B cell (primary cell): ENCODE measurements around the gene FADS1. TPM values are rescaled to one million over a fixed set of nuclear protein-coding genes. Genes with fewer than 3 reads are reported as not detected.

Experiments used
- ATAC-seq: fragments of 200-7000 bp; cut with Tn5 transposase; one replicate; pipeline ENCODE4 v1.10.0; 2021; ENCODE audit warnings: low read depth, mild to moderate bottlenecking, moderate number of reproducible peaks, moderate library complexity
- CTCF ChIA-PET: fragments of 350-600 bp; sonication (Branson Sonifier 250); formaldehyde crosslinking; loops from one replicate; lab custom pipeline; 2021; ENCODE audit warnings: antibody characterized with exemption, inconsistent platforms; lab: Charles Lee
- POLR2A ChIA-PET: fragments of 350-600 bp; sonication (Branson Sonifier 250); formaldehyde crosslinking; loops from one replicate; lab custom pipeline; 2021; ENCODE audit warnings: antibody characterized with exemption; lab: Charles Lee
- DNase-seq: peaks from one replicate; pipeline ENCODE4 v3.0.0; 2013
- H2AFZ ChIP-seq: 2 replicates; pipeline ENCODE4 v1.6.1; 2012; ENCODE audit warnings: mild to moderate bottlenecking, low read depth, low read length; ENCODE audit not compliant: insufficient read depth, poor library complexity, severe bottlenecking
- H3K27ac ChIP-seq, 2 donors: 1 replicate in 1 of 2; 2 replicates in 1 of 2; pipeline ENCODE4 v1.5.1; 2012 to 2013; ENCODE audit warnings: low read length in 2 of 2, mild to moderate bottlenecking in 2 of 2, moderate library complexity in 1 of 2
- H3K27me3 ChIP-seq, 4 experiments: fragments of 200-600 bp in 1 of 4; sonication (generic) in 1 of 4; replicated peaks in 1 of 4; 1 replicate in 2 of 4; 2 replicates in 2 of 4; pipeline versions ENCODE4 v1.6.1 to v1.7.0; 2013 to 2016; ENCODE audit warnings: low read length in 3 of 4, mild to moderate bottlenecking in 2 of 4, mixed read lengths in 1 of 4, moderate library complexity in 1 of 4; ENCODE audit not compliant: insufficient read depth in 4 of 4, control insufficient read depth in 3 of 4; ENCODE audit errors: control extremely low read depth in 1 of 4
- H3K36me3 ChIP-seq, 2 experiments: replicated peaks in 1 of 2; 1 replicate in 1 of 2; 2 replicates in 1 of 2; pipeline versions ENCODE4 v1.6.1 to v1.7.1; 2013; ENCODE audit warnings: low read length in 1 of 2; ENCODE audit not compliant: insufficient read depth in 2 of 2, control insufficient read depth in 1 of 2; ENCODE audit errors: control extremely low read depth in 1 of 2, extremely low read depth in 1 of 2
- H3K4me1 ChIP-seq, 2 donors: fragments of 200-600 bp in 1 of 2; sonication (generic) in 1 of 2; 1 replicate in 1 of 2; 2 replicates in 1 of 2; pipeline versions ENCODE4 v1.5.1 to v1.6.1; 2013 to 2017; ENCODE audit warnings: low read length in 2 of 2; ENCODE audit not compliant: control insufficient read depth in 2 of 2, insufficient read depth in 2 of 2
- H3K4me2 ChIP-seq: replicated peaks from 2 replicates; pipeline ENCODE3; 2012; ENCODE audit warnings: mild to moderate bottlenecking, low read depth, low read length; ENCODE audit not compliant: poor library complexity, severe bottlenecking
- H3K4me3 ChIP-seq, 5 experiments: fragments of 200-600 bp in 1 of 5; sonication (generic) in 1 of 5; 1 replicate in 3 of 5; 2 replicates in 2 of 5; pipeline versions ENCODE4 v1.5.1 to v1.7.0; 2011 to 2016; ENCODE audit warnings: low read length in 4 of 5, mild to moderate bottlenecking in 4 of 5, low read depth in 2 of 5, control low read depth in 1 of 5, moderate library complexity in 1 of 5; ENCODE audit not compliant: insufficient read depth in 1 of 5; ENCODE audit errors: control extremely low read depth in 1 of 5, extremely low read depth in 1 of 5
- H3K79me2 ChIP-seq: fragments of 200-600 bp; sonication (generic); one replicate; pipeline ENCODE4 v1.6.0; 2016; ENCODE audit warnings: low read length; ENCODE audit not compliant: control insufficient read depth, insufficient read depth
- H3K9ac ChIP-seq: fragments of 200-600 bp; sonication (generic); 2 replicates; pipeline ENCODE4 v1.6.1; 2017; ENCODE audit warnings: mild to moderate bottlenecking, low read length, moderate library complexity
- H3K9me3 ChIP-seq, 3 donors: one replicate each; pipeline versions ENCODE4 v1.6.1 to v1.7.1; 2013; ENCODE audit warnings: low read length in 2 of 3; ENCODE audit not compliant: control insufficient read depth in 2 of 3, insufficient read depth in 1 of 3; ENCODE audit errors: control extremely low read depth in 1 of 3
- H4K20me1 ChIP-seq: 2 replicates; pipeline ENCODE4 v1.6.0; 2012; ENCODE audit warnings: mild to moderate bottlenecking, low read length; ENCODE audit not compliant: insufficient read depth, control insufficient read depth, poor library complexity, severe bottlenecking
- H3K27ac Mint-ChIP-seq: one replicate; pipeline ENCODE4 v1.8.0; 2021; ENCODE audit warnings: mixed read lengths
- H3K27me3 Mint-ChIP-seq: one replicate; pipeline ENCODE4 v1.8.0; 2021; ENCODE audit warnings: mixed read lengths
- H3K4me1 Mint-ChIP-seq: one replicate; pipeline ENCODE4 v1.8.0; 2021; ENCODE audit warnings: mixed read lengths
- H3K4me3 Mint-ChIP-seq: one replicate; pipeline ENCODE4 v1.8.0; 2021; ENCODE audit warnings: mixed read lengths
- H3K9me3 Mint-ChIP-seq: one replicate; pipeline ENCODE4 v1.8.0; 2022; ENCODE audit warnings: mixed read lengths; ENCODE audit not compliant: insufficient read depth
- CTCF ChIP-seq: fragments of 200-600 bp; IDR thresholded peaks from one replicate; pipeline ENCODE4 v1.8.0; 2022; ENCODE audit warnings: antibody characterized with exemption, mild to moderate bottlenecking
- EZH2 ChIP-seq: IDR thresholded peaks from 2 replicates; pipeline ENCODE4 v1.6.1; 2012; ENCODE audit warnings: borderline replicate concordance, low read depth, mild to moderate bottlenecking, moderate library complexity, low read length; ENCODE audit not compliant: insufficient read depth, poor library complexity, severe bottlenecking
- WGBS: methylation state at CpG from one replicate; pipeline ENCODE4 v1.1.5; 2013; ENCODE audit warnings: missing lambda C conversion rate; ENCODE audit not compliant: insufficient coverage; 5-methylcytosine and 5-hydroxymethylcytosine counted together
- intact Hi-C: fragments of 100-400 bp; cut with micrococcal nuclease; formaldehyde crosslinking; loops from one replicate; pipeline ENCODE4 v1.10.0; 2022
- polyA plus RNA-seq: library from polyadenylated mRNA; depleted of rRNA; stranded (reverse); fragments of >200 nt; gene quantifications from 2 replicates; pipeline ENCODE4 v1.2.3, GENCODE V29; 2012
- total RNA-seq, 2 donors: library from RNA; stranded (reverse); fragments of 120-200 nt in 1 of 2; gene quantifications; 1 replicate in 1 of 2; 2 replicates in 1 of 2; pipeline versions ENCODE4 v1.2.3 to v1.2.4, GENCODE V29; 2013 to 2022

FADS1 gene
- total and polyA plus RNA-seq, 2 donors (not counting 1 experiment from before 2014, with no cell fraction given), result 0.39 to 15.6 TPM

DNA sequence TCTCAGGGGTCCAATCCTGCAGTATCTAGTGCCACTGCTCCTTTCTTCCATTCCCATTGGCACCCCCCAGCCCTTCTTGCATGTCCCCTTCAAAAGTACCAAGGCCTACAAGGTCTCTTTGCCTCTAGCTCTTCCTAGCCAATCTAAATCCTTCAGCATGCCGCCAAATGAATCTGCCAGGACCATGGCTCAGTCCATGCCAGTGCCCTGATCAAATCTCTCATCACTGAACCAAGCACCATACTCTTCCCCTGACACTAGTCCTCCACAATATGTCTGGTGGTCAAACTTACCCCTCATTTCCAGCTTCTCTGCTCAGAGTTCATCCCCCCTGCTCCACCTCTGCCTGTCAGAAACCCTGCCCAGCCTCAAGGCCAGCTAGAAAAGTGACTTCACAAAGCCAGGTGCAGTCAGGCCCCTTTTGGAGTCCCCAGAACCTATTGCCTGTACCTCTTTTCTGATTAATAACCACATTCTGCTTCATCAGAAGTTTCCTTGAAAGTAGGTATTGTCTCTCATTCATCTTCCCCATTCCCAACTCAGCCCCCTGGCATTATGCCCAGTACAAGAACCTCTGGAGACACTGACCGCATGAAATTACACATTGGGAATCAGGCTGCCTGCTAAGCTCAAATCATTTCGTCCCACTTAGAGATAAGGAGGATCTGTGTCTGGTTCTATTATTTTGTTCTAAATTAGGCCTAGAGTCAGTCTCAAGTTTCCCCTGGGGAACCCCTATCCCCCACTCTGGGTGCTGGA lies 12.7 kb downstream of the FADS1 start:
- Mint-ChIP-seq H3K27me3 (no peaks in the 10 kb centered on the region), H3K4me3 (no peak overlapping the region), H3K4me1 (no peaks in the 10 kb centered on the region), H3K27ac (no peak overlapping the region), H3K9me3 (no peaks in the 10 kb centered on the region)
- Histone ChIP-seq H2AFZ (no peak overlapping the region), H3K4me3 (no peak overlapping the region), H3K36me3 (no peaks in the 10 kb centered on the region), H3K9ac (no peak overlapping the region), H3K79me2 (peaks cover 5% of the 10 kb centered on the region), H3K27me3 (no peaks in the 10 kb centered on the region), H3K9me3 (no peaks in the 10 kb centered on the region), H3K4me2 (no peak overlapping the region), H4K20me1 (no peaks in the 10 kb centered on the region), H3K4me1 (no peaks in the 10 kb centered on the region), H3K27ac (no peak overlapping the region)
- ATAC-seq (no peak), DNase-seq (no peak)
- TF ChIP-seq EZH2 (no peak), CTCF (no peak)
- CTCF ChIA-PET, result interaction anchor here (0.8 to 1.4 kb wide), 3 partner anchors 16 to 278 kb away, joined by 3 to 4 read pairs (median 3); no protein-coding TSS in a partner anchor
- POLR2A ChIA-PET, result no interaction called here
- intact Hi-C loops, result no loop called here
- WGBS, result 100% methylated on average over 1 of the region's 3 CpGs

- Mint-ChIP-seq H3K4me3 (no peak overlapping the region), H3K9me3 (no peaks in the 10 kb centered on the region), H3K27ac (no peak overlapping the region), H3K4me1 (no peaks in the 10 kb centered on the region), H3K27me3 (no peaks in the 10 kb centered on the region)
- H3K27me3 ChIP-seq, result no peaks in the 10 kb centered on the region
- H3K36me3 ChIP-seq, result no peaks in the 10 kb centered on the region
- WGBS, result 93% methylated on average over 3 of the region's 6 CpGs
- no peak overlapping the region for H3K4me2 ChIP-seq
- DNase-seq (no peak), ATAC-seq (no peak)
- no peak overlapping the region for H3K9ac ChIP-seq
- no peak overlapping the region for H3K27ac ChIP-seq
- H3K9me3 ChIP-seq, result no peaks in the 10 kb centered on the region
- intact Hi-C loops, result no loop called here
- H2AFZ ChIP-seq, result no peak overlapping the region
- TF ChIP-seq EZH2 (no peak), CTCF (no peak)
- ChIA-PET CTCF (interaction anchor here (8.4 kb wide), 1 partner anchor 280 kb away, joined by 179 read pairs; no protein-coding TSS in a partner anchor), POLR2A (no interaction called here)
- no peaks in the 10 kb centered on the region for H3K4me1 ChIP-seq
- H3K4me3 ChIP-seq, result no peak overlapping the region
- H3K79me2 ChIP-seq, result peaks cover 15% of the 10 kb centered on the region
- no peaks in the 10 kb centered on the region for H4K20me1 ChIP-seq
Measured at GRCh38 chr11:61802605-61803004, 14.2 kb downstream of the FADS1 start.
